NB4 (cell line): Measurements from ENCODE around the gene CABP7.

Experiments used
- POLR2A ChIP-seq: IDR thresholded peaks from 2 replicates; pipeline ENCODE4 v1.6.1; 2011; ENCODE audit warnings: mild to moderate bottlenecking; ENCODE audit not compliant: insufficient read length; ENCODE audit errors: extremely low read depth
- TF ChIP-seq, protein P1 (sequence below): IDR thresholded peaks from 2 replicates; pipeline ENCODE4 v1.6.1; 2011; ENCODE audit warnings: low read depth, low read length
- TF ChIP-seq, protein P2 (sequence below): IDR thresholded peaks from one replicate; pipeline ENCODE4 v1.5.1; 2012; ENCODE audit warnings: low read depth, low read length

DNA sequence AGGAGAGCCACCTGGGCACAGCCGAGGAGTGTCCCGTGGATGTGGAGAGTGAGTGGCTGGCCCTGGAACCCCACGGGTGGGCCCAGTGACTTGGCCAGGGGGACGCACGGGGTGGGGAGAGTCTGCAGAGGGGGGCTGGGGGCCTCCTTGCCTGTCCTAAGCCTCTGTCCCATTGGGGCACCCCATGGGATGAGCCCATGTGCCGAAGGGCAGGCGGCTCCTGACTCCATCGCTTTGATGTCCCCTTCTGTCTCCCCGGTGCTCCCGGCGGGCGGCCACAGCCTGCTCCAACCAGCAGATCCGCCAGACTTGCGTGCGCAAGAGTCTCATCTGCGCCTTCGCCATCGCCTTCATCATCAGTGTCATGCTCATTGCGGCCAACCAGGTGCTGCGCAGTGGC, 9.4 kb downstream of the CABP7 start:
- TF ChIP-seq POLR2A = no peak
- TF ChIP-seq, protein P1, sequence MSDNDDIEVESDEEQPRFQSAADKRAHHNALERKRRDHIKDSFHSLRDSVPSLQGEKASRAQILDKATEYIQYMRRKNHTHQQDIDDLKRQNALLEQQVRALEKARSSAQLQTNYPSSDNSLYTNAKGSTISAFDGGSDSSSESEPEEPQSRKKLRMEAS = no peak
- TF ChIP-seq, protein P2, sequence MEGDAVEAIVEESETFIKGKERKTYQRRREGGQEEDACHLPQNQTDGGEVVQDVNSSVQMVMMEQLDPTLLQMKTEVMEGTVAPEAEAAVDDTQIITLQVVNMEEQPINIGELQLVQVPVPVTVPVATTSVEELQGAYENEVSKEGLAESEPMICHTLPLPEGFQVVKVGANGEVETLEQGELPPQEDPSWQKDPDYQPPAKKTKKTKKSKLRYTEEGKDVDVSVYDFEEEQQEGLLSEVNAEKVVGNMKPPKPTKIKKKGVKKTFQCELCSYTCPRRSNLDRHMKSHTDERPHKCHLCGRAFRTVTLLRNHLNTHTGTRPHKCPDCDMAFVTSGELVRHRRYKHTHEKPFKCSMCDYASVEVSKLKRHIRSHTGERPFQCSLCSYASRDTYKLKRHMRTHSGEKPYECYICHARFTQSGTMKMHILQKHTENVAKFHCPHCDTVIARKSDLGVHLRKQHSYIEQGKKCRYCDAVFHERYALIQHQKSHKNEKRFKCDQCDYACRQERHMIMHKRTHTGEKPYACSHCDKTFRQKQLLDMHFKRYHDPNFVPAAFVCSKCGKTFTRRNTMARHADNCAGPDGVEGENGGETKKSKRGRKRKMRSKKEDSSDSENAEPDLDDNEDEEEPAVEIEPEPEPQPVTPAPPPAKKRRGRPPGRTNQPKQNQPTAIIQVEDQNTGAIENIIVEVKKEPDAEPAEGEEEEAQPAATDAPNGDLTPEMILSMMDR = no peak
